SK-N-SH (cell line): ENCODE data around the gene KCNK17. TPM values are rescaled to one million over a fixed set of nuclear protein-coding genes. Genes with fewer than 3 reads are reported as not detected.
"Not testable (repeated sequence)": the region's sequence is repeated elsewhere in the genome, so short reads cannot be mapped to it uniquely, and the experiment has no call there.

ENCODE experiments used
- CTCF ChIA-PET: fragments of 300-600, 350-600 bp; formaldehyde crosslinking; extraction: SDS; loops from one replicate; lab custom pipeline; 2021; lab: Yijun Ruan, JAX
- POLR2A ChIA-PET: fragments of 350-600 bp; sonication (Branson Sonifier 250); formaldehyde crosslinking; extraction: SDS; loops from one replicate; lab custom pipeline; 2020; ENCODE audit warnings: antibody characterized with exemption, inconsistent platforms; lab: Yijun Ruan, JAX
- DNase-seq: peaks from one replicate; pipeline ENCODE4 v3.0.0; 2012
- H2AFZ ChIP-seq: fragments of 200-600 bp; sonication (generic); 2 replicates; pipeline ENCODE4 v1.8.1; 2016; ENCODE audit warnings: antibody characterized with exemption, mild to moderate bottlenecking, low read depth
- H3F3A ChIP-seq: fragments of 200-600 bp; sonication (generic); replicated peaks from 2 replicates; pipeline ENCODE3; 2016; ENCODE audit warnings: antibody characterized with exemption, mild to moderate bottlenecking; ENCODE audit not compliant: insufficient read depth
- H3K27ac ChIP-seq, 2 experiments: fragments of 200-500 bp in 1 of 2; fragments of 200-600 bp in 1 of 2; sonication (Bioruptor generic) in 1 of 2; sonication (generic), shearing (Covaris generic) in 1 of 2; 2 replicates each; pipeline versions ENCODE4 v1.5.1 to v1.6.1; 2014 to 2016; ENCODE audit warnings: low read depth in 2 of 2, inconsistent platforms in 1 of 2, low read length in 1 of 2, mild to moderate bottlenecking in 1 of 2, mixed read lengths in 1 of 2
- H3K27me3 ChIP-seq: fragments of 200-600 bp; sonication (generic), shearing (Covaris generic); 2 replicates; pipeline ENCODE4 v1.6.1; 2016; ENCODE audit warnings: mixed run types; ENCODE audit not compliant: insufficient read depth
- H3K36me3 ChIP-seq, 2 experiments: fragments of 200-500 bp in 1 of 2; fragments of 200-600 bp in 1 of 2; sonication (Bioruptor generic) in 1 of 2; sonication (generic) in 1 of 2; replicated peaks in 1 of 2; 2 replicates each; pipeline versions ENCODE3 to v1.5.1; 2014 to 2016; ENCODE audit warnings: low read length in 1 of 2, mild to moderate bottlenecking in 1 of 2; ENCODE audit not compliant: insufficient read depth in 2 of 2, control insufficient read depth in 1 of 2
- H3K4me1 ChIP-seq, 2 experiments: fragments of 200-500 bp in 1 of 2; fragments of 200-600 bp in 1 of 2; sonication (Bioruptor generic) in 1 of 2; sonication (generic), shearing (Covaris generic) in 1 of 2; 2 replicates each; pipeline versions ENCODE4 v1.5.1 to v1.6.1; 2014 to 2016; ENCODE audit warnings: low read depth in 1 of 2, low read length in 1 of 2, mixed run types in 1 of 2; ENCODE audit not compliant: insufficient read depth in 2 of 2, control insufficient read depth in 1 of 2
- H3K4me2 ChIP-seq: fragments of 200-600 bp; sonication (generic), shearing (Covaris generic); 2 replicates; pipeline ENCODE4 v1.6.1; 2017; ENCODE audit warnings: mixed run types
- H3K4me3 ChIP-seq, 2 experiments: fragments of 200-500 bp in 1 of 2; fragments of 200-600 bp in 1 of 2; sonication (Bioruptor generic) in 1 of 2; sonication (generic), shearing (Covaris generic) in 1 of 2; 2 replicates each; pipeline versions ENCODE4 v1.5.1 to v1.8.1; 2014 to 2016; ENCODE audit warnings: low read depth in 2 of 2, inconsistent platforms in 1 of 2, low read length in 1 of 2, mild to moderate bottlenecking in 1 of 2, mixed read lengths in 1 of 2, moderate library complexity in 1 of 2
- H3K79me2 ChIP-seq: fragments of 200-600 bp; sonication (generic); 2 replicates; pipeline ENCODE4 v1.8.1; 2017; ENCODE audit warnings: mild to moderate bottlenecking; ENCODE audit not compliant: insufficient read depth
- H3K9ac ChIP-seq: fragments of 200-600 bp; sonication (generic); 2 replicates; pipeline ENCODE4 v1.6.1; 2017; ENCODE audit warnings: mixed run types
- H3K9me2 ChIP-seq: fragments of 200-600 bp; sonication (generic); 2 replicates; pipeline ENCODE4 v1.6.1; 2017; ENCODE audit warnings: mixed run types
- H3K9me3 ChIP-seq: fragments of 200-600 bp; sonication (generic); 2 replicates; pipeline ENCODE4 v1.6.1; 2017; ENCODE audit warnings: mixed run types, mild to moderate bottlenecking, moderate library complexity
- H4K20me1 ChIP-seq: fragments of 200-600 bp; sonication (generic); 2 replicates; pipeline ENCODE4 v1.6.1; 2017; ENCODE audit warnings: mild to moderate bottlenecking, mixed run types; ENCODE audit not compliant: insufficient read depth
- CHD2 ChIP-seq: fragments of 150-350 bp; IDR thresholded peaks from 2 replicates; pipeline ENCODE4 v1.6.1; 2018; ENCODE audit warnings: low read length; ENCODE audit not compliant: partially characterized antibody
- ELF1 ChIP-seq: IDR thresholded peaks from 2 replicates; pipeline ENCODE4 v1.4.0; 2012
- EZH2phosphoT487 ChIP-seq: fragments of 200-600 bp; sonication (generic); IDR thresholded peaks from 2 replicates; pipeline ENCODE4 v1.6.1; 2017; ENCODE audit warnings: low read depth, mixed run types, mild to moderate bottlenecking, antibody characterized with exemption, moderate library complexity, borderline replicate concordance
- FOSL2 ChIP-seq: IDR thresholded peaks from 2 replicates; pipeline ENCODE4 v1.4.0; 2012; ENCODE audit warnings: low read depth, mild to moderate bottlenecking, moderate library complexity, borderline replicate concordance
- FOXJ3 ChIP-seq: sonication (generic); formaldehyde crosslinking; IDR thresholded peaks from 2 replicates; pipeline ENCODE4 v1.5.1; 2020; ENCODE audit warnings: mild to moderate bottlenecking, missing genetic modification reagents
- GABPA ChIP-seq: IDR thresholded peaks from 2 replicates; pipeline ENCODE4 v1.4.0; 2012; ENCODE audit warnings: low read depth, mild to moderate bottlenecking
- GATA2 ChIP-seq: sonication (generic); formaldehyde crosslinking; IDR thresholded peaks from 2 replicates; pipeline ENCODE4 v1.5.0; 2020; ENCODE audit warnings: mild to moderate bottlenecking, missing genetic modification reagents
- JUND ChIP-seq: IDR thresholded peaks from 2 replicates; pipeline ENCODE4 v1.4.0; 2012
- MXI1 ChIP-seq: IDR thresholded peaks from 2 replicates; pipeline ENCODE4 v1.6.1; 2012; ENCODE audit warnings: mild to moderate bottlenecking, low read depth, low read length, improper control_type of control experiment
- NFIC ChIP-seq: IDR thresholded peaks from 2 replicates; pipeline ENCODE4 v1.4.0; 2012; ENCODE audit warnings: borderline replicate concordance
- NRF1 ChIP-seq: IDR thresholded peaks from 2 replicates; pipeline ENCODE4 v1.6.1; 2012; ENCODE audit warnings: low read depth, mild to moderate bottlenecking, low read length
- POLR2AphosphoS5 ChIP-seq: IDR thresholded peaks from 2 replicates; pipeline ENCODE4 v1.6.1; 2012; ENCODE audit warnings: low read depth, low read length
- RAD21 ChIP-seq: IDR thresholded peaks from 2 replicates; pipeline ENCODE4 v1.6.1; 2012; ENCODE audit warnings: mild to moderate bottlenecking, low read length
- RCOR1 ChIP-seq: fragments of 150-350 bp; IDR thresholded peaks from 2 replicates; pipeline ENCODE4 v1.6.1; 2017; ENCODE audit warnings: antibody characterized with exemption, low read length
- TCF12 ChIP-seq: IDR thresholded peaks from 2 replicates; pipeline ENCODE4 v1.4.0; 2012
- YY1 ChIP-seq: IDR thresholded peaks from 2 replicates; pipeline ENCODE4 v1.4.0; 2012; ENCODE audit warnings: low read depth, mild to moderate bottlenecking
- WGBS: methylation state at CpG from one replicate; pipeline ENCODE4 v1.1.6; 2017; ENCODE audit warnings: low lambda C conversion rate; 5-methylcytosine and 5-hydroxymethylcytosine counted together
- polyA plus RNA-seq, 3 experiments: library from polyadenylated mRNA; depleted of rRNA; stranded (reverse); fragments of >200 nt; gene quantifications; 2 replicates each; pipeline ENCODE4 v1.2.3, GENCODE V29; 2012
- TF ChIP-seq, protein P1 (sequence below): IDR thresholded peaks from 2 replicates; pipeline ENCODE4; 2012
- TF ChIP-seq, protein P2 (sequence below): fragments of 150-350 bp; IDR thresholded peaks from 2 replicates; pipeline ENCODE4 v1.6.1; 2017; ENCODE audit warnings: antibody characterized with exemption, low read length, low read depth, borderline replicate concordance
- TF ChIP-seq, protein P3 (sequence below): IDR thresholded peaks from 2 replicates; pipeline ENCODE4 v1.6.1; 2012; ENCODE audit warnings: mild to moderate bottlenecking, low read depth, low read length, moderate library complexity
- TF ChIP-seq, protein P4 (sequence below): IDR thresholded peaks from 2 replicates; pipeline ENCODE4 v1.4.0; 2012; ENCODE audit warnings: low read depth

Gene KCNK17
- polyA plus RNA-seq, 1 of the 3 experiments (the other 2 are of a cell fraction) = not detected

DNA sequence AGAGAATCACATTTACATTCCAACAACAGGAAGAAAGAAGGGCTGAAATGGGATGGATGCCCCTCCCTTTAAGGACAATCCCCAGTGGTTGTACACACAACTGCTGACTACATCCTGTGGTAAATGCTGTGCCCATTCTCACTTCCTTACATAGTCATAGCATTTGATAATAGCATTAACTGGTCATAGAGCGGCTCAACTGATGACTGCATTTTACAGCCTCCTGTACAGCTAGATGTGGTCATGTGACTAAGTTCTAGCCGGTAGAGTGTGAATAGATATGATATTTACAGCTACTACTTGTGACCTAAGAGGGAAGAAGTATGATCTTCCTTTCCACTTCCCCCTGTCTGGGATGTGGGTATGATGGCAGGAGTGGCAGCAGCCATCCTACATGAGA is 24.7 kb downstream of the KCNK17 start (continued):
- TF ChIP-seq POLR2AphosphoS5 (no peak), EZH2phosphoT487 (no peak), FOSL2 (no peak), GATA2 (CRISPR knock-in tag) (no peak), JUND (no peak), TCF12 (no peak), YY1 (no peak)
- TF ChIP-seq, protein P1, sequence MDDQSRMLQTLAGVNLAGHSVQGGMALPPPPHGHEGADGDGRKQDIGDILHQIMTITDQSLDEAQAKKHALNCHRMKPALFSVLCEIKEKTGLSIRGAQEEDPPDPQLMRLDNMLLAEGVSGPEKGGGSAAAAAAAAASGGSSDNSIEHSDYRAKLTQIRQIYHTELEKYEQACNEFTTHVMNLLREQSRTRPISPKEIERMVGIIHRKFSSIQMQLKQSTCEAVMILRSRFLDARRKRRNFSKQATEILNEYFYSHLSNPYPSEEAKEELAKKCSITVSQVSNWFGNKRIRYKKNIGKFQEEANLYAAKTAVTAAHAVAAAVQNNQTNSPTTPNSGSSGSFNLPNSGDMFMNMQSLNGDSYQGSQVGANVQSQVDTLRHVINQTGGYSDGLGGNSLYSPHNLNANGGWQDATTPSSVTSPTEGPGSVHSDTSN = no peak

DNA sequence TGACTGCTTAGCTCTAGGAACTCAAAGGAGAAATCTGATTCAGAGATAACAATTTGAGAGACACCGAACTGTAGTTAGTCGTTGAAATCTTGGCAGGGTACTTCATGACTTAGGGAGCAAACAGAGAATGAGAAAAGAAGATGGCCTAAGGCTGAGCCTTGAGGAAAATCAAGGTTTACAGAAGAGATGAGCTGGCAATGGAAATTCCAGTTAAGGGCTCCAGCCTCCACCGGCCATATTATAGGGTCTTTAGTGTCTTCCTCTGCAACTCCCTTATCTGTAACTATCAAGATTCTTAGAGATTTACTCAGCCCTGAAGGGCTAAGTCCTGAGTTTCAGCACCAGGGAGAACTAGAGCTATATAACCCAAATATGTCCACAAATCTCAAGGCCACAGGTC is 26.6 kb downstream of the KCNK17 start:
- no peaks in the 10 kb centered on the region for H4K20me1 ChIP-seq
- CTCF ChIA-PET = interaction anchor here (0.8 to 1.5 kb wide), 2 partner anchors 58 to 121 kb away, joined by 3 to 4 read pairs; no protein-coding TSS in a partner anchor
- TF ChIP-seq RCOR1 (no peak), ELF1 (no peak), NFIC (no peak), YY1 (no peak), RAD21 (no peak), JUND (no peak), FOXJ3 (CRISPR knock-in tag) (no peak), CHD2 (no peak), MXI1 (no peak), GABPA (no peak), NRF1 (no peak), GATA2 (CRISPR knock-in tag) (no peak)
- TF ChIP-seq, protein P2, sequence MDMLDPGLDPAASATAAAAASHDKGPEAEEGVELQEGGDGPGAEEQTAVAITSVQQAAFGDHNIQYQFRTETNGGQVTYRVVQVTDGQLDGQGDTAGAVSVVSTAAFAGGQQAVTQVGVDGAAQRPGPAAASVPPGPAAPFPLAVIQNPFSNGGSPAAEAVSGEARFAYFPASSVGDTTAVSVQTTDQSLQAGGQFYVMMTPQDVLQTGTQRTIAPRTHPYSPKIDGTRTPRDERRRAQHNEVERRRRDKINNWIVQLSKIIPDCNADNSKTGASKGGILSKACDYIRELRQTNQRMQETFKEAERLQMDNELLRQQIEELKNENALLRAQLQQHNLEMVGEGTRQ = no peak
- TF ChIP-seq, protein P3, sequence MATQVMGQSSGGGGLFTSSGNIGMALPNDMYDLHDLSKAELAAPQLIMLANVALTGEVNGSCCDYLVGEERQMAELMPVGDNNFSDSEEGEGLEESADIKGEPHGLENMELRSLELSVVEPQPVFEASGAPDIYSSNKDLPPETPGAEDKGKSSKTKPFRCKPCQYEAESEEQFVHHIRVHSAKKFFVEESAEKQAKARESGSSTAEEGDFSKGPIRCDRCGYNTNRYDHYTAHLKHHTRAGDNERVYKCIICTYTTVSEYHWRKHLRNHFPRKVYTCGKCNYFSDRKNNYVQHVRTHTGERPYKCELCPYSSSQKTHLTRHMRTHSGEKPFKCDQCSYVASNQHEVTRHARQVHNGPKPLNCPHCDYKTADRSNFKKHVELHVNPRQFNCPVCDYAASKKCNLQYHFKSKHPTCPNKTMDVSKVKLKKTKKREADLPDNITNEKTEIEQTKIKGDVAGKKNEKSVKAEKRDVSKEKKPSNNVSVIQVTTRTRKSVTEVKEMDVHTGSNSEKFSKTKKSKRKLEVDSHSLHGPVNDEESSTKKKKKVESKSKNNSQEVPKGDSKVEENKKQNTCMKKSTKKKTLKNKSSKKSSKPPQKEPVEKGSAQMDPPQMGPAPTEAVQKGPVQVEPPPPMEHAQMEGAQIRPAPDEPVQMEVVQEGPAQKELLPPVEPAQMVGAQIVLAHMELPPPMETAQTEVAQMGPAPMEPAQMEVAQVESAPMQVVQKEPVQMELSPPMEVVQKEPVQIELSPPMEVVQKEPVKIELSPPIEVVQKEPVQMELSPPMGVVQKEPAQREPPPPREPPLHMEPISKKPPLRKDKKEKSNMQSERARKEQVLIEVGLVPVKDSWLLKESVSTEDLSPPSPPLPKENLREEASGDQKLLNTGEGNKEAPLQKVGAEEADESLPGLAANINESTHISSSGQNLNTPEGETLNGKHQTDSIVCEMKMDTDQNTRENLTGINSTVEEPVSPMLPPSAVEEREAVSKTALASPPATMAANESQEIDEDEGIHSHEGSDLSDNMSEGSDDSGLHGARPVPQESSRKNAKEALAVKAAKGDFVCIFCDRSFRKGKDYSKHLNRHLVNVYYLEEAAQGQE = no peak
- TF ChIP-seq, protein P4, sequence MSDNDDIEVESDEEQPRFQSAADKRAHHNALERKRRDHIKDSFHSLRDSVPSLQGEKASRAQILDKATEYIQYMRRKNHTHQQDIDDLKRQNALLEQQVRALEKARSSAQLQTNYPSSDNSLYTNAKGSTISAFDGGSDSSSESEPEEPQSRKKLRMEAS = no peak
- no peak for DNase-seq
- H3K4me2 ChIP-seq = no peak overlapping the region
- POLR2A ChIA-PET = no interaction called here
- no peaks in the 10 kb centered on the region for H3K4me1 ChIP-seq
- no peak overlapping the region for H3K9ac ChIP-seq
- H3K36me3 ChIP-seq = no peaks in the 10 kb centered on the region
- H3K9me3 ChIP-seq = no peaks in the 10 kb centered on the region
- no peak overlapping the region for H2AFZ ChIP-seq
- H3K27me3 ChIP-seq = no peaks in the 10 kb centered on the region
- H3K4me3 ChIP-seq = no peak overlapping the region
- no peaks in the 10 kb centered on the region for H3K9me2 ChIP-seq
- H3F3A ChIP-seq = no peaks in the 10 kb centered on the region
- WGBS = 42% methylated on average over 3 of the region's 3 CpGs
- no peak overlapping the region for H3K27ac ChIP-seq
- H3K79me2 ChIP-seq = no peaks in the 10 kb centered on the region

DNA sequence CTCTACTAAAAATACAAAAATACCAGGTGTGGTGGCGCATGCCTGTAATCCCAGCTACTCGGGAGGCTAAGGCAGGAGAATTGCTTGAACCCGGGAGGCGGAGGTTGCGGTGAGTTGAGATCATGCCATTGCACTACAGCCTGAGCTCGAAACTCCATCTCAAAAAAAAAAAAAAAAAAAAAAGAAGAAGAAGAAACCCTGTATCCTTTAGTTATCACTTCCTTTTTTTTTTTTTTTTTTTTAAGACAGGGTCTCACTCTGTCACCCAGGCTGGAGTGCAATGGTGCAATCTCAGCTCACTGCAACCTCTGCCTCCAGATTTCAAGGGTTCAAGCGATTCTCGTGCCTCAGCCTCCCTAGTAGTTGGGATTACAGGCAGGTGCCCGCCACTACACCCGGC is 27.6 kb downstream of the KCNK17 start:
- H3K36me3 ChIP-seq, POLR2A ChIA-PET, H3K9me2 ChIP-seq, H4K20me1 ChIP-seq, H3F3A ChIP-seq, H3K27ac ChIP-seq, H3K79me2 ChIP-seq, H3K27me3 ChIP-seq, H3K4me2 ChIP-seq, H3K4me3 ChIP-seq, H3K9ac ChIP-seq, DNase-seq, H2AFZ ChIP-seq, H3K4me1 ChIP-seq, H3K9me3 ChIP-seq: not testable (repeated sequence)
- CTCF ChIA-PET = interaction anchor here (1.8 kb wide), 1 partner anchor 16 kb away, joined by 11 read pairs; no protein-coding TSS in a partner anchor
- WGBS = 33% methylated on average over 10 of the region's 10 CpGs
